HCT116 (cell line): ENCODE data around the gene FOXP1. TPM values are rescaled to one million over a fixed set of nuclear protein-coding genes. Genes with fewer than 3 reads are reported as not detected.

Experiments used
- ATAC-seq: fragments of 200-7000 bp; cut with Tn5 transposase; 2 replicates; pipeline ENCODE4 v1.9.1; 2020; ENCODE audit warnings: mild to moderate bottlenecking, moderate library complexity
- BruUV-seq: library from RNA; stranded (reverse); fragments of 400-500 nt; replicated peaks from 2 replicates; lab custom pipeline; 2021; lab: Mats Ljungman, UMichigan
- CTCF ChIA-PET: fragments of 300-600 bp; sonication (Branson Sonifier 250); formaldehyde crosslinking; loops from one replicate; lab custom pipeline; 2021; ENCODE audit warnings: antibody characterized with exemption; lab: Charles Lee
- POLR2A ChIA-PET: fragments of 300-600, 350-600 bp; sonication (Branson Sonifier 250); formaldehyde crosslinking; loops from one replicate; lab custom pipeline; 2021; ENCODE audit warnings: antibody characterized with exemption; lab: Charles Lee
- RAD21 ChIA-PET, 2 experiments: fragments of 300-600 bp; sonication (Branson Sonifier 250); formaldehyde crosslinking; loops; one replicate each; lab custom pipeline; 2023; ENCODE audit warnings: low total read pairs in 2 of 2; ENCODE audit not compliant: uncharacterized antibody in 2 of 2, unreplicated experiment in 2 of 2, low non-redundant PET in 1 of 2; lab: Charles Lee
- DNase-seq: peaks from one replicate; pipeline ENCODE4 v3.0.0-alpha.2; 2010; ENCODE audit warnings: low read depth, low spot score
- H2AFZ ChIP-seq: fragments of 200-600 bp; shearing (Covaris generic), sonication (generic); 2 replicates; pipeline ENCODE4 v1.6.1; 2017; ENCODE audit warnings: low read depth, mixed run types, mixed read lengths, antibody characterized with exemption, low read length; ENCODE audit not compliant: poor library complexity, severe bottlenecking
- H3K27ac ChIP-seq: 2 replicates; pipeline ENCODE4 v1.5.1; 2012; ENCODE audit warnings: low read depth, low read length
- H3K27me3 ChIP-seq: fragments of 200-600 bp; sonication (generic); 2 replicates; pipeline ENCODE4 v1.6.1; 2016; ENCODE audit warnings: mixed run types, low read length, mixed read lengths; ENCODE audit not compliant: insufficient read depth
- H3K36me3 ChIP-seq, 2 experiments: fragments of 200-500 bp in 1 of 2; fragments of 200-600 bp in 1 of 2; sonication (Bioruptor generic) in 1 of 2; sonication (generic) in 1 of 2; 2 replicates each; pipeline versions ENCODE4 v1.5.1 to v1.6.1; 2014 to 2016; ENCODE audit warnings: low read length in 2 of 2, inconsistent platforms in 1 of 2, mixed read lengths in 1 of 2, mixed run types in 1 of 2; ENCODE audit not compliant: insufficient read depth in 2 of 2, control insufficient read depth in 1 of 2
- H3K4me1 ChIP-seq, 2 experiments: fragments of 200-600 bp in 1 of 2; sonication (generic) in 1 of 2; 2 replicates each; pipeline versions ENCODE4 v1.5.1 to v1.6.1; 2012 to 2017; ENCODE audit warnings: low read length in 2 of 2, inconsistent platforms in 1 of 2, mild to moderate bottlenecking in 1 of 2, mixed read lengths in 1 of 2, mixed run types in 1 of 2, moderate library complexity in 1 of 2; ENCODE audit not compliant: insufficient read depth in 2 of 2, control insufficient read depth in 1 of 2
- H3K4me2 ChIP-seq: fragments of 200-600 bp; sonication (generic); 2 replicates; pipeline ENCODE4 v1.6.1; 2017; ENCODE audit warnings: mixed run types, low read length, mixed read lengths
- H3K4me3 ChIP-seq, 2 experiments: fragments of 200-600 bp in 1 of 2; sonication (generic) in 1 of 2; replicated peaks in 1 of 2; 2 replicates each; pipeline ENCODE4 v1.5.1; 2011 to 2016; ENCODE audit warnings: low read length in 2 of 2, control low read depth in 1 of 2, low read depth in 1 of 2, mild to moderate bottlenecking in 1 of 2, mixed read lengths in 1 of 2, mixed run types in 1 of 2
- H3K79me2 ChIP-seq: fragments of 200-600 bp; sonication (generic); 2 replicates; pipeline ENCODE4 v1.6.1; 2017; ENCODE audit warnings: mild to moderate bottlenecking, mixed run types, low read length, moderate library complexity, mixed read lengths; ENCODE audit not compliant: insufficient read depth
- H3K9ac ChIP-seq: fragments of 200-600 bp; sonication (generic); 2 replicates; pipeline ENCODE4 v1.6.1; 2016; ENCODE audit warnings: low read length, mixed read lengths
- H3K9me2 ChIP-seq: fragments of 200-600 bp; sonication (generic), shearing (Covaris generic); 2 replicates; pipeline ENCODE4 v1.6.1; 2017; ENCODE audit warnings: mixed run types, mild to moderate bottlenecking, moderate library complexity; ENCODE audit not compliant: insufficient read depth
- H3K9me3 ChIP-seq, 2 experiments: fragments of 200-500 bp in 1 of 2; fragments of 200-600 bp in 1 of 2; sonication (Bioruptor generic) in 1 of 2; sonication (generic) in 1 of 2; 2 replicates each; pipeline ENCODE4 v1.6.1; 2014 to 2017; ENCODE audit warnings: low read length in 2 of 2, mixed read lengths in 2 of 2, inconsistent platforms in 1 of 2, low read depth in 1 of 2, mild to moderate bottlenecking in 1 of 2, mixed run types in 1 of 2, moderate library complexity in 1 of 2; ENCODE audit not compliant: control insufficient read depth in 1 of 2, insufficient read depth in 1 of 2
- H4K20me1 ChIP-seq: fragments of 200-600 bp; sonication (generic), shearing (Covaris generic); 2 replicates; pipeline ENCODE4 v1.6.1; 2017; ENCODE audit warnings: mixed run types, mild to moderate bottlenecking, moderate library complexity; ENCODE audit not compliant: insufficient read depth
- EGR1 ChIP-seq: IDR thresholded peaks from 2 replicates; pipeline ENCODE4 v1.6.1; 2012; ENCODE audit warnings: low read depth
- EZH2phosphoT487 ChIP-seq: fragments of 200-600 bp; IDR thresholded peaks from 2 replicates; pipeline ENCODE4 v1.6.1; 2018; ENCODE audit warnings: antibody characterized with exemption, borderline replicate concordance
- SIN3A ChIP-seq: IDR thresholded peaks from 2 replicates; pipeline ENCODE4 v1.6.1; 2012; ENCODE audit warnings: low read depth
- SRF ChIP-seq: IDR thresholded peaks from 2 replicates; pipeline ENCODE4 v1.6.1; 2012; ENCODE audit warnings: low read depth
- TCF7L2 ChIP-seq: IDR thresholded peaks from 2 replicates; pipeline ENCODE4 v1.7.0; 2011; ENCODE audit warnings: borderline replicate concordance, inconsistent platforms; ENCODE audit not compliant: insufficient read depth, insufficient read length; ENCODE audit errors: extremely low read depth
- YY1 ChIP-seq: IDR thresholded peaks from 2 replicates; pipeline ENCODE4 v1.6.1; 2011; ENCODE audit warnings: low read length, low read depth, moderate library complexity, mild to moderate bottlenecking; ENCODE audit not compliant: insufficient replicate concordance; ENCODE audit errors: extremely low read depth
- intact Hi-C: fragments of 100-400 bp; cut with micrococcal nuclease; formaldehyde crosslinking; loops from 2 replicates; pipeline ENCODE4 v1.10.0; 2022
- total RNA-seq: library from RNA; stranded (reverse); gene quantifications from one replicate; pipeline ENCODE4 v1.2.1, GENCODE V29; 2021; ENCODE audit not compliant: unreplicated experiment
- TF ChIP-seq, protein P1 (sequence below): IDR thresholded peaks from 2 replicates; pipeline ENCODE4 v1.6.1; 2011; ENCODE audit warnings: mild to moderate bottlenecking, low read length, moderate library complexity; ENCODE audit not compliant: insufficient replicate concordance; ENCODE audit errors: extremely low read depth
- TF ChIP-seq, protein P2 (sequence below): IDR thresholded peaks from 2 replicates; pipeline ENCODE4 v1.6.1; 2012; ENCODE audit warnings: low read depth
- TF ChIP-seq, protein P3 (sequence below), 3 experiments: fragments of 200-600 bp in 1 of 3; sonication (generic) in 1 of 3; IDR thresholded peaks in 2 of 3; conservative IDR thresholded peaks in 1 of 3; 2 replicates each; pipeline ENCODE4 v1.5.1; 2012 to 2017; ENCODE audit warnings: low read depth in 2 of 3, low read length in 2 of 3, antibody characterized with exemption in 1 of 3, borderline replicate concordance in 1 of 3, control low read depth in 1 of 3, mild to moderate bottlenecking in 1 of 3, mixed read lengths in 1 of 3, mixed run types in 1 of 3, moderate library complexity in 1 of 3; ENCODE audit not compliant: insufficient read depth in 1 of 3

Gene FOXP1
- total RNA-seq, 1 experiment from 2014 or later, result 11.4 TPM

DNA sequence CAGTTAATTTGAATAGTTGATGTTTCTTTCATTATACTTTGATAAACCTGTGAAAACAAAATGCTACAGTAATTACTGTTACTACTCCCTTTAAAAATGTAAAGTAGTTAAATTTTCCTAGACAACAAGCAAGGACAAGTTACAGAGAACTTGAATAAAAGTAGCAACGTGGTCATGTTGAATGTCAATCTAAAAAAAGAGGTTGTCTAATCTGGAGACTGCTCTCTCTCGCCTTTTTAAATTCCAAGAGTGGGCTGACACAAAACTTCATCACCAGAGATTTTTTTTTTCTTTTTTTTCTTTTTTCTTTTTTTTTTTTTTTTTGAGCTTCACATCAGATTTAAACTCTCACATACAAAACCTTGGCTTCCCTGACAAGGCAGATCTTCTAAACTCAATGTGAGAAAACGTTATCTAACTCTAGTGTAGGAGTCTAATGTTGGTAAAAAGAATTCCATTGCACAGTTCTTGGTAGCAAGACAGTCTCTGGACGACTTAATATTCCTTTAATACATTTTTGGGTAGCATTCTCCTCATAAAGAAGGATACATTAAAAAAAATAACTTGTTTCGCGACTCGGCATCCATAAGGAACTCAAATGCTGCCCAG is 4.1 kb downstream of the FOXP1 start:
- no peaks in the 10 kb centered on the region for H3K9me2 ChIP-seq
- H3K27me3 ChIP-seq, result no peaks in the 10 kb centered on the region
- H3K4me3 ChIP-seq, result no peak overlapping the region
- no TSS peak for BruUV-seq
- DNase-seq, result no peak
- H3K79me2 ChIP-seq, result no peaks in the 10 kb centered on the region
- no peak for TF ChIP-seq SIN3A
- TF ChIP-seq, protein P1, sequence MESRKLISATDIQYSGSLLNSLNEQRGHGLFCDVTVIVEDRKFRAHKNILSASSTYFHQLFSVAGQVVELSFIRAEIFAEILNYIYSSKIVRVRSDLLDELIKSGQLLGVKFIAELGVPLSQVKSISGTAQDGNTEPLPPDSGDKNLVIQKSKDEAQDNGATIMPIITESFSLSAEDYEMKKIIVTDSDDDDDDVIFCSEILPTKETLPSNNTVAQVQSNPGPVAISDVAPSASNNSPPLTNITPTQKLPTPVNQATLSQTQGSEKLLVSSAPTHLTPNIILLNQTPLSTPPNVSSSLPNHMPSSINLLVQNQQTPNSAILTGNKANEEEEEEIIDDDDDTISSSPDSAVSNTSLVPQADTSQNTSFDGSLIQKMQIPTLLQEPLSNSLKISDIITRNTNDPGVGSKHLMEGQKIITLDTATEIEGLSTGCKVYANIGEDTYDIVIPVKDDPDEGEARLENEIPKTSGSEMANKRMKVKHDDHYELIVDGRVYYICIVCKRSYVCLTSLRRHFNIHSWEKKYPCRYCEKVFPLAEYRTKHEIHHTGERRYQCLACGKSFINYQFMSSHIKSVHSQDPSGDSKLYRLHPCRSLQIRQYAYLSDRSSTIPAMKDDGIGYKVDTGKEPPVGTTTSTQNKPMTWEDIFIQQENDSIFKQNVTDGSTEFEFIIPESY, result no peak
- TF ChIP-seq, protein P2, sequence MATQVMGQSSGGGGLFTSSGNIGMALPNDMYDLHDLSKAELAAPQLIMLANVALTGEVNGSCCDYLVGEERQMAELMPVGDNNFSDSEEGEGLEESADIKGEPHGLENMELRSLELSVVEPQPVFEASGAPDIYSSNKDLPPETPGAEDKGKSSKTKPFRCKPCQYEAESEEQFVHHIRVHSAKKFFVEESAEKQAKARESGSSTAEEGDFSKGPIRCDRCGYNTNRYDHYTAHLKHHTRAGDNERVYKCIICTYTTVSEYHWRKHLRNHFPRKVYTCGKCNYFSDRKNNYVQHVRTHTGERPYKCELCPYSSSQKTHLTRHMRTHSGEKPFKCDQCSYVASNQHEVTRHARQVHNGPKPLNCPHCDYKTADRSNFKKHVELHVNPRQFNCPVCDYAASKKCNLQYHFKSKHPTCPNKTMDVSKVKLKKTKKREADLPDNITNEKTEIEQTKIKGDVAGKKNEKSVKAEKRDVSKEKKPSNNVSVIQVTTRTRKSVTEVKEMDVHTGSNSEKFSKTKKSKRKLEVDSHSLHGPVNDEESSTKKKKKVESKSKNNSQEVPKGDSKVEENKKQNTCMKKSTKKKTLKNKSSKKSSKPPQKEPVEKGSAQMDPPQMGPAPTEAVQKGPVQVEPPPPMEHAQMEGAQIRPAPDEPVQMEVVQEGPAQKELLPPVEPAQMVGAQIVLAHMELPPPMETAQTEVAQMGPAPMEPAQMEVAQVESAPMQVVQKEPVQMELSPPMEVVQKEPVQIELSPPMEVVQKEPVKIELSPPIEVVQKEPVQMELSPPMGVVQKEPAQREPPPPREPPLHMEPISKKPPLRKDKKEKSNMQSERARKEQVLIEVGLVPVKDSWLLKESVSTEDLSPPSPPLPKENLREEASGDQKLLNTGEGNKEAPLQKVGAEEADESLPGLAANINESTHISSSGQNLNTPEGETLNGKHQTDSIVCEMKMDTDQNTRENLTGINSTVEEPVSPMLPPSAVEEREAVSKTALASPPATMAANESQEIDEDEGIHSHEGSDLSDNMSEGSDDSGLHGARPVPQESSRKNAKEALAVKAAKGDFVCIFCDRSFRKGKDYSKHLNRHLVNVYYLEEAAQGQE, result no peak
- no peak for TF ChIP-seq SRF
- no peak for TF ChIP-seq TCF7L2
- TF ChIP-seq YY1, result no peak
- no peak for TF ChIP-seq EZH2phosphoT487
- TF ChIP-seq, protein P3, sequence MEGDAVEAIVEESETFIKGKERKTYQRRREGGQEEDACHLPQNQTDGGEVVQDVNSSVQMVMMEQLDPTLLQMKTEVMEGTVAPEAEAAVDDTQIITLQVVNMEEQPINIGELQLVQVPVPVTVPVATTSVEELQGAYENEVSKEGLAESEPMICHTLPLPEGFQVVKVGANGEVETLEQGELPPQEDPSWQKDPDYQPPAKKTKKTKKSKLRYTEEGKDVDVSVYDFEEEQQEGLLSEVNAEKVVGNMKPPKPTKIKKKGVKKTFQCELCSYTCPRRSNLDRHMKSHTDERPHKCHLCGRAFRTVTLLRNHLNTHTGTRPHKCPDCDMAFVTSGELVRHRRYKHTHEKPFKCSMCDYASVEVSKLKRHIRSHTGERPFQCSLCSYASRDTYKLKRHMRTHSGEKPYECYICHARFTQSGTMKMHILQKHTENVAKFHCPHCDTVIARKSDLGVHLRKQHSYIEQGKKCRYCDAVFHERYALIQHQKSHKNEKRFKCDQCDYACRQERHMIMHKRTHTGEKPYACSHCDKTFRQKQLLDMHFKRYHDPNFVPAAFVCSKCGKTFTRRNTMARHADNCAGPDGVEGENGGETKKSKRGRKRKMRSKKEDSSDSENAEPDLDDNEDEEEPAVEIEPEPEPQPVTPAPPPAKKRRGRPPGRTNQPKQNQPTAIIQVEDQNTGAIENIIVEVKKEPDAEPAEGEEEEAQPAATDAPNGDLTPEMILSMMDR (IDR thresholded peaks at IDR 0.05 in 2 of 3, conservative IDR thresholded peaks at IDR 0.05 in 1 of 3; ENCODE audit: borderline replicate concordance in 1 of 3, insufficient read depth in 1 of 3, low read depth in 2 of 3, low read length in 2 of 3), result no peak
- TF ChIP-seq EGR1, result no peak
- H3K36me3 ChIP-seq, result no peaks in the 10 kb centered on the region; a peak in 1 of 4 replicates
- ChIA-PET POLR2A (no interaction called here), RAD21 (no interaction called here), CTCF (no interaction called here)
- intact Hi-C loops, result no loop called here
- H3K4me1 ChIP-seq, result peaks cover 0 to 3% of the 10 kb centered on the region in 2 experiments; a peak in 1 of 4 replicates
- ATAC-seq, result no peak
- no peaks in the 10 kb centered on the region for H4K20me1 ChIP-seq
- H3K4me2 ChIP-seq, result no peak overlapping the region
- no peak overlapping the region for H3K27ac ChIP-seq
- H3K9me3 ChIP-seq, result no peaks in the 10 kb centered on the region
- H2AFZ ChIP-seq, result no peak overlapping the region
- H3K9ac ChIP-seq, result no peak overlapping the region
